ENCODE results near the gene C20orf144.
A peak's percentile ranks its signal among the peaks of the same experiment; 100 is the strongest.

C20orf144 gene

GRCh38 chr20:33664762-33665144, 2.6 kb downstream of the C20orf144 start:
- DNase-seq (ENCODE audit: low read depth), result no peak

DNA sequence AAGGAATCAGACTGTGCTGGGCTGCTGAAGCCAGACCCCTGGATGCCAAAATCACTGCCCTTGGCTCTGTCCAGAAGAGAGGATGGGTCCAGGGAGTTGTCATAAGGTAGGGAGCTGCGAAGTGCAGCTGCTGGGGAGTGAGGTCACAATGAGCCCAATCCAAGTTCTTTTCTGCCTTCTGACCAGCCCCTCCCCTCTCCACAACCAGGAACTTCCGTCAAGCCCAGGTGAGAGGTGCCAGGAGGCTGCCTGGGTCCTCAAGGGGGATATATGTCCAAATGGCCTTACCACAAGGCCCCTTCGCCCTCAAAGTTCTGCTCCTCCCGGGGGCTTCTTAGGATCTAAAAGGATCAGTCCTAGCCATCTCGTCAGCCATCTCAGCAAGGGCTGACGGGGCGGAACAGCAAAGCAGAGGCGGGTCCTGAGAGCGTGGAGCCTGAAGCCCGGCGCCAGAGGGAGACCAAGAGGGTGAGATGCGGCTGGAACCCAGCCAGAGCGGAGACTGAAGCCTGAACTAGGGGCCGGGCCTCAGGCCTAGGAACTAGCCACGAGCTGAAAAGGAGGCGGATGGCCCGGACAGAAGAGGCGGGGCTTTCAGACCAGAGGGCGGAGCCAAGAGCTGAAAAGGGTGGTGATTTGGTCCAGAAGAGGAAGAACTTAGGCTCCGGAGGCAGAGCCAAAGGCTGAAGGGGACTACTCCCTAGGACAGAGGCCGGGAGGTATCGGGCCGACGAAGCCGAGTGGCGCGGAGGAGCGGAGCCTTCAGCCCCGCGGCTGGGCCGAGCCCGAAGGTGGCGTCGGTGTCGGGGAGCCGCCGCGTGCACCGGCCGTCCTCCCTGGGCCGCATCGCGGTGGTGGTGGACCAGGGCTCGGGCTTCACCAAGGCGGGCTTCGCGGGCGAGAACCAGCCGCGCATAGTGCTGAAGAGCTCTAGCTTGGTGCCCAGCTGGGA, 4.4 kb downstream of the C20orf144 start, which contains the start of gene ACTL10:
ACTL10 (plus strand) TSS at position 651 of the 952 bp plus-strand sequence. CDS start 555 bp downstream, outside the sequence.
- peak; percentile 97 for DNase-seq (ENCODE audit: low read depth)

DNA sequence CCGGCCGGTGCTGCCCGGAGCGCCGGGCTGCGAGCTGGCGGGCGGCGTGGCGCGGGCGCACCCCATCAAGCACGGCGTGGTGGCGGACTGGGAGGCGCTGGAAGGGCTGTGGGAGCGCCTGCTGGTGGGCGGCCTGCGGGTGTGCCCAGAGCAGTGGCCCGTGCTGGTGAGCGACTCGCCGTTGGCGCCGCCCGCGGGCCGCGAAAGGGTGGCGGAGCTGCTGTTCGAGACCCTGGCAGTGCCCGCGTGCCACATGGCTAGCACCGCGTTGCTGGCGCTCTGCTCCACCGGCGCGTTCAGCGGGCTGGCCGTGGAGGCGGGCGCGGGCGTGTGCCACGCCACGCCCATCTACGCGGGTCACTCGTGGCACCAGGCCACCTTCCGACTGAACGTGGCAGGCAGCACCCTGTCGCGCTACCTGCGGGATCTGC, 5.1 kb downstream of the C20orf144 start:
- no peak for DNase-seq (ENCODE audit: low read depth)

DNA sequence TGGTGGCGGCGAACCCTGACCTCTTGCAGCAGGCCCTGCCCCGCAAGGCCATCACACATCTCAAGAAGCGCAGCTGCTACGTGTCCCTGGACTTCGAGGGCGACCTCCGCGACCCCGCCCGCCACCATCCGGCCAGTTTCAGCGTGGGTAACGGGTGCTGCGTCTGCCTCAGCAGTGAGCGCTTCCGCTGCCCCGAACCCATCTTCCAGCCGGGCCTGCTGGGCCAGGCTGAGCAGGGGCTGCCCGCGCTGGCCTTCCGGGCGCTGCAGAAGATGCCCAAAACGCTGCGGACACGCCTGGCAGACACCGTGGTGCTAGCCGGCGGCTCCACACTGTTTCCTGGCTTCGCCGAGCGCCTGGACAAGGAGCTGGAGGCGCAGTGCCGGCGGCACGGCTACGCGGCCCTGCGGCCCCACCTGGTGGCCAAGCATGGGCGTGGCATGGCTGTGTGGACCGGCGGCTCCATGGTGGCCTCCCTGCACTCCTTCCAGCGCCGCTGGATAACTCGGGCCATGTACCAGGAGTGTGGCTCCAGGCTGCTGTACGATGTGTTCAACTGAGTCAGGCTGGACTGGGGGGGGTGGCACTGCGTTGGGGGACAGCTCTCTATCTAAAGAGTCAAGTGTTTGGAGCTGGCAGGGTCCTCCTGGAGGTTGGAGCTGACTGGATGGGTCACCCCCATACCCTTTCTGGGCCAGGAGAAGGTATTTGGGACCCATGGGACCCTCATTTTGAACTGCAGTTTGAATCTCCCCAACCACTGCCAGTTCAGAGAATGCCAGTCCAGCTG, 5.7 kb downstream of the C20orf144 start:
- peak; percentile 60 for DNase-seq (ENCODE audit: low read depth)

GRCh38 chr20:33668466-33669155, 6.5 kb downstream of the C20orf144 start:
- DNase-seq (ENCODE audit: low read depth), result no peak

DNA sequence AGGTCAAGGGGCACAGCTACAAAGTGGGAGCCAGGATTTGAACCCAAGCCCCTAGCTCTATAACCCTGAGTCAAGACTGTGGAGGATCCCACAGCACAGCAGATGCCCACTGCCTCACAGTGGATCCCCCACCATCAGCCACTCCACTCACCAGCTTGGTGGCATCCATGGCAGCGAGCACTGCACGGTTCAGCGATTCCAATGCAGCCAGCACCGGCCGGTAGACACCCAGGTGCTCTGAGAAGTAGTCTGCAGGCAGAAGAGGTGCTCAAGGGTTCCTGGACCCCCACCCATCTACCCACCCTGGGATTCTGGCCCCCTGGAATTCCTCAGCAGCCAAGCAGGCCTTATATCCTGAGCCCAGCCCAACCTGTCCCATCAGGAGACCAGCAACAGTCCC, 7.1 kb downstream of the C20orf144 start:
- no peak for DNase-seq (ENCODE audit: low read depth)

DNA sequence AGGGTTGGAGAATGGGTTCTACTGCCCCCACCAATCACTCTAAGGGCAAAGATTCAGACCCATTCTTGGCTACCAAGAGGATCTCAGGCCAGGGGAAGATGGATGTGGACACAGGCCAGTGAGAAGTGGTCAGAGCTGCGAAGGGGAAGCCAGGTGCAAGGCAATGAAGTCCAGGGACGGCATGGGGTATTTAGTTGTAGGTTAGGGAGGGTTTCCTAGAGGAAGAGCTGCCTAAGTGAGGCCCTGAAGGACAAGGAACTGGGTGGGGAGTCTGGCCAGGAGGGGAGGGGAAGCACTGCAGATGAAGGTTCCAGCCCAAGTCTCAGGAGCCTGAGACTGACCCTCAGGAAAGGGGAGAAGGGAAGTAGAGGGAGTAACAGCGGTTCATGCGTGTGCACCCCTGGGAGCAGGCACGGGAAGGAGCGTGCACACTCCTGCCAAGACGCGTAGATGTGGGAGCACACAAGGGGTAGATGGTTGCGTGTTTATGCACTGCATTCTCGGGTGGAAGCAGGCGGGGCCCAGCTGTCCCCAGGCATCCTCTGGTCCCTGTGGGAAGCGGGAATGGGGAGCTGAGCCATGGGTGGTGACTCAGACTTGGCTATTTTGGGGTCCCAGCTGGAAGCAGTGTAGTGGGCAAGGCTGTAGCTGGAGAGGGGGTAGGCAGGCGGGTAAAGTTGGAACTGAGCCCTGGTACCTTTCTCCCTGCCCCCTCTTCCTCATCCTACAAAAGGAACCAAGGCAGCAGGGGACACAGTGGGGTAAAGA, 7.9 kb downstream of the C20orf144 start:
- DNase-seq (ENCODE audit: low read depth), result no peak

GRCh38 chr20:33670715-33671499, 8.8 kb downstream of the C20orf144 start:
- DNase-seq (ENCODE audit: low read depth), result no peak

- DNase-seq (ENCODE audit: low read depth), result no peak
These were observed 9.6 kb downstream of the C20orf144 start for GRCh38 chr20:33671573-33672288.

GRCh38 chr20:33672426-33673113, 10.4 kb downstream of the C20orf144 start:
- no peak for DNase-seq (ENCODE audit: low read depth)

GRCh38 chr20:33673114-33673409, 10.9 kb downstream of the C20orf144 start:
- DNase-seq (ENCODE audit: low read depth), result no peak

DNA sequence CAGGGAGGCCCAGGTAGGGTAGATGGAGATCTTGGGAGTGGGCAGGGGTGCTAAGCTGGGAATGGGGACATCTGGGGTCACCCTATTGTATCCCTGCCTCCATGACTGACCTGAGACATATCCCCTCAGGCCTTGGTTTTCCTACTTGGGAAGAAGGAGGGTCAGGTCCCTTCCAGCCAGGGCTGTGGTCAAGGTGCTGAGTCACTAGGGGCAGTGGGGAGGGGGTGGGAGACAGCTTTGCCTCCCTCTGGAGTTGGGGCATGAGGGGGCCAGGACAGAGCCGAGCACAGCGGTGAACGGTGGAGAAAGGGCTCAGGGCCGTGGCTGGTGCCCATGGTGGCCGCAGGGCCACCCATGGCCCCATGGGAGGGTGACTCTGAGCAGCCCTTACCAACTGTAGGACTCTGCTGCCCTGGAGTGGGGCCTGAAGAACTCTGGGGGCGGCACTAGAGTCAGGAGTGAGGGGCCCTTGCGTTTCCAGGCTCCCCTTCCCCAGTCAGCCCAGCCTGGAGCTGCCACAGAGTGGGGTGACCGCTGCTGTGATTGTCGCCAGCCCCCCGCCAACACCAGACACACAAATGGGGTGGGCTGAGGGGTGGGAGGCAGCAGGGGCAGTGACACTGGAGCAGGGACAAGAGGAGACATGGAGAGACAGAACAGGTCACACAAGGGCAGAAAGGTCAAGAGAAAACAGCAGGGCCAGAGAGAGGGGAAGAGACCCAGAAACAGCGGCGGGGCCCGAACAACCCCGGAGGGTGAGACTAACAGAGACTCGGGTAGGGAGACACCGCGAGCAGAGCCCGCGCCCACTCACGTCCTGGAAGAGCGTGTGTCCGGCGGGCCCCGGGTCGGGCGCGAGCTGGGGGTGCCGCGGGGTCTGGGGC, 11.5 kb downstream of the C20orf144 start:
- DNase-seq (ENCODE audit: low read depth), result no peak

DNA sequence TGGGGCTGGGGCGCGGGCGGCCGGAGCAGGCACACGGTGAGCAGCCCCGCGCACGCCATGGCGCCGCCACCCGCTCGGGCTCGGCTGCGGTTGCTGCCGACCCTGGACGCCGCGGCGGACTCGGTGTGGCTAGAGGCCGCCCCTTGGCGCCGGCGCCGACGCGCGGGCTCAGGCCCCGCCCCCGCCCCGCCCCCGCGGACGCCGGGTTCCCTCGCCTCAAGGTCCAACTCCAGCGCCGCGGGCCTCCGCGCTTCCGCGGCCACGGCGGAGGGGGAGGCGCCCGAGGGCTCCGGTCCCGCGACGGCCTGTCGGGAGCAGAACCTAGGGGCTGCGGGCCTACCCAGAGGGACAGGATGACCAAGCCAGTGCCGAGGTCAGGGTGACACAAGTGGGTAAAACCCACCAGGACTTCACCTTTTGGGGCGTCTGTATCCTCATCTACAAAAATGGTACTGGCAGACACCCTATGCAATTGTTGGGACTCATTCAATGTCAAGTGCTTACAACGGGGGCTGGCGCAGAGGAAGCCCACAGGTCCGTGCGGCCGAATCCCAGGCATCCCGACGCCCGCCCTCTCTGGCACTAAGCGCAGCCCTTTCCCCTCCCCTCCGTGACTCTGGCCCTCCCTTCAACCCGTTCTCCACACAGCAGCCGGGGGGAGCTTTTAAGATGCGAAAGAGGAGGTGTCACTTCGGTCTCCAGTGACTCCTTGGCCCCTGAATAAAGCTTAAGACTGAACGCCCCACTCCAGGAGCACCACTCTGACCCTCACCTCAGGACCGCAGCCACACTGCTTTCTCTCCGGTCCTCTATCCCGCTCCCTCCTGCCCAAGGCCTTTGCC, 12.4 kb downstream of the C20orf144 start, which contains the start of gene NECAB3:
NECAB3 (minus strand) TSS at position 135 of the 842 bp plus-strand sequence; CDS start at position 59, 76 bp downstream.
- peak; percentile 59 for DNase-seq (ENCODE audit: low read depth)

GRCh38 chr20:33675136-33675959, 13.2 kb downstream of the C20orf144 start:
- peak; percentile 53 for DNase-seq (ENCODE audit: low read depth)

- no peak for DNase-seq (ENCODE audit: low read depth)
These were observed 14.0 kb downstream of the C20orf144 start for GRCh38 chr20:33676121-33676520.
